ENCODE results near the gene XDH. TPM values are rescaled to one million over a fixed set of nuclear protein-coding genes. Genes with fewer than 3 reads are reported as not detected.

Gene XDH
- total RNA-seq, 1 experiment from 2014 or later: 0.59 TPM

- Histone ChIP-seq H3K36me3 (replicated peaks; ENCODE audit: control insufficient read depth, insufficient read depth, low read length) (no peaks in the 10 kb centered on the region), H3K27me3 (ENCODE audit: control insufficient read depth, insufficient read depth, low read length) (no peaks in the 10 kb centered on the region), H3K4me3 (ENCODE audit: insufficient read depth, low read depth, low read length) (no peak overlapping the region)
- no peak for DNase-seq
Measured at GRCh38 chr2:31318361-31319336, 95.9 kb downstream of the XDH start.

GRCh38 chr2:31317396-31317795 lies 97.1 kb downstream of the XDH start:
- Histone ChIP-seq H3K4me3 (ENCODE audit: insufficient read depth, low read depth, low read length) (no peak overlapping the region), H3K36me3 (replicated peaks; ENCODE audit: control insufficient read depth, insufficient read depth, low read length) (no peaks in the 10 kb centered on the region), H3K27me3 (ENCODE audit: control insufficient read depth, insufficient read depth, low read length) (no peaks in the 10 kb centered on the region)
- DNase-seq: no peak

- no peaks in the 10 kb centered on the region for H3K36me3 ChIP-seq (replicated peaks; ENCODE audit: control insufficient read depth, insufficient read depth, low read length)
- H3K27me3 ChIP-seq (ENCODE audit: control insufficient read depth, insufficient read depth, low read length): no peaks in the 10 kb centered on the region
- no peak for DNase-seq
- H3K4me3 ChIP-seq (ENCODE audit: insufficient read depth, low read depth, low read length): no peak overlapping the region
Measured at GRCh38 chr2:31314761-31315160, 99.8 kb downstream of the XDH start.

GRCh38 chr2:31312898-31313297 lies 101.6 kb downstream of the XDH start:
- Histone ChIP-seq H3K36me3 (replicated peaks; ENCODE audit: control insufficient read depth, insufficient read depth, low read length) (no peaks in the 10 kb centered on the region), H3K27me3 (ENCODE audit: control insufficient read depth, insufficient read depth, low read length) (no peaks in the 10 kb centered on the region), H3K4me3 (ENCODE audit: insufficient read depth, low read depth, low read length) (no peak overlapping the region)
- no peak for DNase-seq

GRCh38 chr2:31304816-31305215 lies 109.7 kb downstream of the XDH start:
- DNase-seq: no peak
- no peaks in the 10 kb centered on the region for H3K36me3 ChIP-seq (replicated peaks; ENCODE audit: control insufficient read depth, insufficient read depth, low read length)
- no peak overlapping the region for H3K4me3 ChIP-seq (ENCODE audit: insufficient read depth, low read depth, low read length)

GRCh38 chr2:31302940-31303563 lies 111.5 kb downstream of the XDH start:
- no peak for DNase-seq
- Histone ChIP-seq H3K4me3 (ENCODE audit: insufficient read depth, low read depth, low read length) (no peak overlapping the region), H3K27me3 (ENCODE audit: control insufficient read depth, insufficient read depth, low read length) (no peaks in the 10 kb centered on the region), H3K36me3 (replicated peaks; ENCODE audit: control insufficient read depth, insufficient read depth, low read length) (no peaks in the 10 kb centered on the region)

More at GRCh38 chr2:31304816-31305215, 109.7 kb downstream of the XDH start:
- no peaks in the 10 kb centered on the region for H3K27me3 ChIP-seq (ENCODE audit: control insufficient read depth, insufficient read depth, low read length)

- Histone ChIP-seq H3K27me3 (ENCODE audit: control insufficient read depth, insufficient read depth, low read length) (no peaks in the 10 kb centered on the region), H3K36me3 (replicated peaks; ENCODE audit: control insufficient read depth, insufficient read depth, low read length) (no peaks in the 10 kb centered on the region), H3K4me3 (ENCODE audit: insufficient read depth, low read depth, low read length) (no peak overlapping the region)
- no peak for DNase-seq
Measured at GRCh38 chr2:31300309-31300708, 114.2 kb downstream of the XDH start.

GRCh38 chr2:31299547-31299946 lies 115.0 kb downstream of the XDH start:
- no peaks in the 10 kb centered on the region for H3K36me3 ChIP-seq (replicated peaks; ENCODE audit: control insufficient read depth, insufficient read depth, low read length)
- H3K4me3 ChIP-seq (ENCODE audit: insufficient read depth, low read depth, low read length): no peak overlapping the region
- no peaks in the 10 kb centered on the region for H3K27me3 ChIP-seq (ENCODE audit: control insufficient read depth, insufficient read depth, low read length)
- peak; percentile 35 for DNase-seq

GRCh38 chr2:31297751-31298150 lies 116.8 kb downstream of the XDH start:
- H3K27me3 ChIP-seq (ENCODE audit: control insufficient read depth, insufficient read depth, low read length): no peaks in the 10 kb centered on the region
- no peak for DNase-seq
- H3K36me3 ChIP-seq (replicated peaks; ENCODE audit: control insufficient read depth, insufficient read depth, low read length): no peaks in the 10 kb centered on the region

GRCh38 chr2:31296641-31297287 lies 117.8 kb downstream of the XDH start:
- Histone ChIP-seq H3K27me3 (ENCODE audit: control insufficient read depth, insufficient read depth, low read length) (no peaks in the 10 kb centered on the region), H3K4me3 (ENCODE audit: insufficient read depth, low read depth, low read length) (no peak overlapping the region), H3K36me3 (replicated peaks; ENCODE audit: control insufficient read depth, insufficient read depth, low read length) (no peaks in the 10 kb centered on the region)
- DNase-seq: no peak

More at GRCh38 chr2:31297751-31298150, 116.8 kb downstream of the XDH start:
- H3K4me3 ChIP-seq (ENCODE audit: insufficient read depth, low read depth, low read length): no peak overlapping the region

- H3K4me3 ChIP-seq (ENCODE audit: insufficient read depth, low read depth, low read length): no peak overlapping the region
Measured at GRCh38 chr2:31294196-31294595, 120.3 kb downstream of the XDH start.

GRCh38 chr2:31287654-31288053 lies 126.9 kb downstream of the XDH start:
- H3K27me3 ChIP-seq (ENCODE audit: control insufficient read depth, insufficient read depth, low read length): no peaks in the 10 kb centered on the region
- no peaks in the 10 kb centered on the region for H3K36me3 ChIP-seq (replicated peaks; ENCODE audit: control insufficient read depth, insufficient read depth, low read length)
- DNase-seq: no peak
- H3K4me3 ChIP-seq (ENCODE audit: insufficient read depth, low read depth, low read length): no peak overlapping the region

More at GRCh38 chr2:31294196-31294595, 120.3 kb downstream of the XDH start:
- no peak for DNase-seq
- H3K36me3 ChIP-seq (replicated peaks; ENCODE audit: control insufficient read depth, insufficient read depth, low read length): no peaks in the 10 kb centered on the region
- no peaks in the 10 kb centered on the region for H3K27me3 ChIP-seq (ENCODE audit: control insufficient read depth, insufficient read depth, low read length)

- Histone ChIP-seq H3K27me3 (ENCODE audit: control insufficient read depth, insufficient read depth, low read length) (no peaks in the 10 kb centered on the region), H3K36me3 (replicated peaks; ENCODE audit: control insufficient read depth, insufficient read depth, low read length) (no peaks in the 10 kb centered on the region), H3K4me3 (ENCODE audit: insufficient read depth, low read depth, low read length) (no peak overlapping the region)
- DNase-seq: no peak
Measured at GRCh38 chr2:31286961-31287550, 127.5 kb downstream of the XDH start.

- no peak for DNase-seq
- Histone ChIP-seq H3K27me3 (ENCODE audit: control insufficient read depth, insufficient read depth, low read length) (no peaks in the 10 kb centered on the region), H3K4me3 (ENCODE audit: insufficient read depth, low read depth, low read length) (no peak overlapping the region), H3K36me3 (replicated peaks; ENCODE audit: control insufficient read depth, insufficient read depth, low read length) (no peaks in the 10 kb centered on the region)
Measured at GRCh38 chr2:31286230-31286629, 128.3 kb downstream of the XDH start.
